Sigmoid colon (tissue), 7 donors: ENCODE results near the gene SPINK5. TPM values are rescaled to one million over a fixed set of nuclear protein-coding genes. Genes with fewer than 3 reads are reported as not detected.

Experiments
- DNase-seq: peaks from one replicate; pipeline ENCODE4 v3.0.0-alpha.2; 2019
- H3K27ac ChIP-seq, 4 donors: fragments of 200-600 bp; sonication (generic); one replicate each; pipeline ENCODE4 v1.5.1; 2016 to 2019; ENCODE audit warnings: mild to moderate bottlenecking in 1 of 4
- H3K27me3 ChIP-seq, 3 donors: fragments of 200-600 bp; sonication (generic); one replicate each; pipeline ENCODE4 v1.5.1; 2019; ENCODE audit warnings: mild to moderate bottlenecking in 1 of 3
- H3K36me3 ChIP-seq, 4 donors: fragments of 200-600 bp; sonication (generic); one replicate each; pipeline ENCODE4 v1.5.1; 2016 to 2019
- H3K4me1 ChIP-seq, 4 donors: fragments of 200-600 bp; sonication (generic); one replicate each; pipeline ENCODE4 v1.5.1; 2017 to 2019
- H3K4me3 ChIP-seq, 4 donors: fragments of 200-600 bp; sonication (generic); one replicate each; pipeline ENCODE4 v1.5.1; 2017 to 2019; ENCODE audit warnings: mild to moderate bottlenecking in 2 of 4, moderate library complexity in 1 of 4
- H3K9me3 ChIP-seq, 4 donors: fragments of 200-600 bp in 3 of 4; sonication (generic) in 3 of 4; one replicate each; pipeline versions ENCODE4 v1.5.1 to v1.6.1; 2013 to 2019
- EP300 ChIP-seq, 4 donors: sonication (generic); formaldehyde crosslinking; IDR thresholded peaks; one replicate each; pipeline ENCODE4 v1.6.1; 2017; ENCODE audit warnings: antibody characterized with exemption in 4 of 4
- POLR2A ChIP-seq, 2 donors: fragments of 450-650 bp; IDR thresholded peaks; one replicate each; pipeline ENCODE4 v1.6.1; 2016; ENCODE audit warnings: antibody characterized with exemption in 2 of 2, mild to moderate bottlenecking in 2 of 2, moderate library complexity in 2 of 2
- POLR2AphosphoS5 ChIP-seq, 4 donors: sonication (generic); formaldehyde crosslinking; IDR thresholded peaks; one replicate each; pipeline ENCODE4 v1.6.1; 2017; ENCODE audit warnings: antibody characterized with exemption in 4 of 4
- WGBS, 2 donors: extraction: QIAGEN DNeasy Blood & Tissue Kit; methylation state at CpG; one replicate each; pipeline ENCODE4 v1.1.7; 2013; 5-methylcytosine and 5-hydroxymethylcytosine counted together
- intact Hi-C: fragments of 100-400 bp; cut with DNase I; formaldehyde crosslinking; loops from one replicate; pipeline ENCODE4 v1.15.1; 2023
- polyA plus RNA-seq, 3 donors: library from polyadenylated mRNA; stranded (reverse); fragments of 200-250 nt; gene quantifications; one replicate each; pipeline ENCODE4 v1.2.3, GENCODE V29; 2013
- total RNA-seq, 4 donors: library from RNA; depleted of rRNA; stranded (reverse); fragments of >200 nt; gene quantifications; one replicate each; pipeline ENCODE4 v1.1.0, GENCODE V29; 2016
- TF ChIP-seq, protein P1 (sequence below), 4 experiments: fragments of 450-650 bp in 3 of 4; fragments of 200-600 bp in 1 of 4; IDR thresholded peaks; one replicate each; pipeline ENCODE4 v1.5.1; 2016 to 2019; ENCODE audit warnings: antibody characterized with exemption in 4 of 4, mild to moderate bottlenecking in 3 of 4, moderate library complexity in 2 of 4
- donor health status: healthy with polysubstance abuse.
- donor health status: Bipolar disorder and iron deficiency.
- donor health status: healthy.

The SPINK5 gene
- total and polyA plus RNA-seq, 7 donors, result 0.28 to 20.0 (median 16.9) TPM; not detected in 2

DNA sequence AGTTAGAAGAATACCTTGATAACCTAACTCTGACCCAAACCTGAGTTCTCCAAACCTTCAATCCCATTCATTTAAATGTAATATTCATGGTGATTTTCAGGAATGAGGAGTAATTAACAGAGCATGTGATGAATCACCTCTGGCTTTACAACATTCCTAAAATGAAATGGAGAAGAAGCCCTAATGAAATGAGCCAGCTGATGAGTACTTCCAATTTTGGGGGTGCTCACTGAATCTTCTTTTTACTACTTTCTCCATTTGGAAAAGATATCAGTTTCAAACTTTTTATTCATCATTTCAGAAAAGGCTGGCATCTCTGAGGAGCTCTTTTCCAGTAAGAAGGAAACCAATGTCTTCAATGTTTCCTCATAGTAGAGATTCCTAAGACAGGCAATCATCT lies 2.9 kb upstream of the SPINK5 start:
- H3K4me3 ChIP-seq, result no peak overlapping the region
- H3K36me3 ChIP-seq, result no peaks in the 10 kb centered on the region
- no peak overlapping the region for H3K27ac ChIP-seq
- H3K27me3 ChIP-seq, result no peaks in the 10 kb centered on the region
- intact Hi-C loops, result no loop called here
- TF ChIP-seq POLR2A (IDR thresholded peaks at IDR 0.05) (no peak), POLR2AphosphoS5 (IDR thresholded peaks at IDR 0.05) (no peak), EP300 (IDR thresholded peaks at IDR 0.05) (no peak)
- TF ChIP-seq, protein P1, sequence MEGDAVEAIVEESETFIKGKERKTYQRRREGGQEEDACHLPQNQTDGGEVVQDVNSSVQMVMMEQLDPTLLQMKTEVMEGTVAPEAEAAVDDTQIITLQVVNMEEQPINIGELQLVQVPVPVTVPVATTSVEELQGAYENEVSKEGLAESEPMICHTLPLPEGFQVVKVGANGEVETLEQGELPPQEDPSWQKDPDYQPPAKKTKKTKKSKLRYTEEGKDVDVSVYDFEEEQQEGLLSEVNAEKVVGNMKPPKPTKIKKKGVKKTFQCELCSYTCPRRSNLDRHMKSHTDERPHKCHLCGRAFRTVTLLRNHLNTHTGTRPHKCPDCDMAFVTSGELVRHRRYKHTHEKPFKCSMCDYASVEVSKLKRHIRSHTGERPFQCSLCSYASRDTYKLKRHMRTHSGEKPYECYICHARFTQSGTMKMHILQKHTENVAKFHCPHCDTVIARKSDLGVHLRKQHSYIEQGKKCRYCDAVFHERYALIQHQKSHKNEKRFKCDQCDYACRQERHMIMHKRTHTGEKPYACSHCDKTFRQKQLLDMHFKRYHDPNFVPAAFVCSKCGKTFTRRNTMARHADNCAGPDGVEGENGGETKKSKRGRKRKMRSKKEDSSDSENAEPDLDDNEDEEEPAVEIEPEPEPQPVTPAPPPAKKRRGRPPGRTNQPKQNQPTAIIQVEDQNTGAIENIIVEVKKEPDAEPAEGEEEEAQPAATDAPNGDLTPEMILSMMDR (IDR thresholded peaks at IDR 0.05), result no peak
- H3K4me1 ChIP-seq, result peaks cover 0 to 6% (median 0%) of the 10 kb centered on the region in 4 donors
- H3K9me3 ChIP-seq, result peaks cover 0 to 5% (median 3%) of the 10 kb centered on the region in 4 donors
- no peak for DNase-seq

DNA sequence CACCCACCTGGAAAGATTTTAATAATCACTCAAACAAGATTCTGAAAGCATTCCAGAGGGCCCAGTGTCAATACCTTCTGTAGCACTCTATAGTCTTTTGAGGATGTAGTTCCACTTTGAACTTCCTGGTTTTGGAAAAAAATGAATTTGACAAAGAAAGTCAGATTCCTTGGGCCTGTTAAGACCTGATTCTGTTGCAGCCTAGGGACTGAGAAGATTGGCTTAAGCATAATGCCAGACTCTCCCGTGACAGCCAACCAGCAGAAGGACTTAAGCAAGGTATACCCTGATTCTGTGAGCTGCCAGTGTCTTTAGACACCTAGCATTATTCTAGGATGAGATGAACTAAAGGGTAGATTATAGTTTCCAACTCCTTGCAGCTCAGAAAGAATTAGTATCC lies 6.8 kb downstream of the SPINK5 start:
- TF ChIP-seq POLR2AphosphoS5 (IDR thresholded peaks at IDR 0.05), result no peak
- no peak for DNase-seq
- no peak overlapping the region for H3K4me3 ChIP-seq
- no peaks in the 10 kb centered on the region for H3K9me3 ChIP-seq
- H3K4me1 ChIP-seq, result peaks cover 0 to under 1% (median 0%) of the 10 kb centered on the region in 4 donors
- 86 to 88% methylated on average over 1 of the region's 1 CpG for WGBS, 2 donors
- intact Hi-C loops, result no loop called here
- H3K27me3 ChIP-seq, result no peaks in the 10 kb centered on the region
- no peak overlapping the region for H3K27ac ChIP-seq
- no peaks in the 10 kb centered on the region for H3K36me3 ChIP-seq

DNA sequence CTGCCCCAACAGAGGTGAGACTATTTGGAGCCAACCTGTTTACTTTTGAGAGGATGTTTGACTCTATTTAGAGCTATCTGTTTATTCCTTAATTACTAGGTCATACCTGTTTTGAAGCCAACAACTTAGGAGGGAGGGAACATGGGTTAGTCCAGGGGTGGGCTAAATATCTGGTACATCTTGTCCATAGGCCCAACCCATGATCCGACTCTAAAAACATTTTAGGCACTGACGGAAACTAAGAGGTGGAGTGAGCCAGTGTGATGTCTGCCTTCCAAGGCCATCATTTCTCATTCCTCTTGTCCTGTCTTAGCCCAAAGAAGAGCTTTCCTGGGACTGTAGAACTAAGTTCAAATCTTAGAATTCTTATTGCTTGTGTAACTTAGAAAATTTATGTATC lies 8.4 kb downstream of the SPINK5 start:
- TF ChIP-seq, protein P1 (IDR thresholded peaks at IDR 0.05), result no peak
- TF ChIP-seq POLR2AphosphoS5 (IDR thresholded peaks at IDR 0.05) (no peak), POLR2A (IDR thresholded peaks at IDR 0.05) (no peak), EP300 (IDR thresholded peaks at IDR 0.05) (no peak)
- Histone ChIP-seq H3K9me3 (peaks cover 0 to 5% (median 0%) of the 10 kb centered on the region in 4 donors), H3K4me3 (no peak overlapping the region), H3K27ac (no peak overlapping the region), H3K27me3 (no peaks in the 10 kb centered on the region), H3K4me1 (no peaks in the 10 kb centered on the region), H3K36me3 (no peaks in the 10 kb centered on the region)
- WGBS, 2 donors, result 90 to 92% methylated on average over 2 of the region's 2 CpGs
- DNase-seq, result no peak
- intact Hi-C loops, result no loop called here

DNA sequence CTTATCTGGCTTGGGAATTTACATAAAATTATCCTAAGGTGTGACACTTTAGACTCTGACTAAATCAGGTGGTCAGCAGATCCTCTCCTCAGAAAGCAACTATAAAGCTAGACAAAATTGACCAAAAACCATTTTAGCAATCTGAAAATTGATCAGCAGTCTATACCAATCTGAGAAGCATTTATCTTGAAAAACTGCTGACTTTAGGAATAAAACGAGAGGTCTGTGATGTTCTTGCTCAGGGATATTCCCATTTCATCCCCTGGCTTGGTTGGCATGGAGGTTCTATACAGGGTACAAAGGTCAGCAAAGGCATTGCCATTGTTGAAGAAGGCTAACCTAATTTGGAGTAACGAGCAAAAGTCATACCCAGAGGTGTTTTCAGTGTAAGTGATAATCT lies 11.7 kb downstream of the SPINK5 start:
- TF ChIP-seq EP300 (IDR thresholded peaks at IDR 0.05) (no peak), POLR2A (IDR thresholded peaks at IDR 0.05) (no peak), POLR2AphosphoS5 (IDR thresholded peaks at IDR 0.05) (no peak)
- TF ChIP-seq, protein P1 (IDR thresholded peaks at IDR 0.05), result no peak
- Histone ChIP-seq H3K27me3 (no peaks in the 10 kb centered on the region), H3K4me3 (no peak overlapping the region), H3K36me3 (no peaks in the 10 kb centered on the region), H3K9me3 (peaks cover 0 to 5% (median 0%) of the 10 kb centered on the region in 4 donors), H3K27ac (no peak overlapping the region), H3K4me1 (no peaks in the 10 kb centered on the region)
- intact Hi-C loops, result no loop called here
- 83 to 87% methylated on average over 2 of the region's 2 CpGs for WGBS, 2 donors
- no peak for DNase-seq

DNA sequence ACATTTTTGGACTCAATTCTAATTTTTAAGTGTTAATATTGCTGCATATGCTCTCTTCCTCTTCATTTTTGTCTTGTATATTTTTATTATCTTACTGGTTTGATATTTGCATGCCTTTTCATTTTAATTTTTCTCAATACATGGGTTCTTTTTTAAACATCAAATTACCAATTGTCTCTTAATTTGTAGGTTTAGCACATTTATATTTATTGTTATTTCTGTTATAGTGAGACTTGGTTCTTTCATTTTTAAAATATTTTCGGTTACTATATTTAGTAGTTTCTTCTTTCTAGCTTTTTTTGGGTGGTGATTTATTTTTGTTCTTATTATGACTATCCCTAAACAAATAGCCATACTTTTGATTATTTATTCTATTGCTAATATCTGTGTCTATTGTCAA lies 19.4 kb downstream of the SPINK5 start:
- H3K36me3 ChIP-seq, result no peaks in the 10 kb centered on the region
- H3K4me3 ChIP-seq, result no peak overlapping the region
- H3K27ac ChIP-seq, result no peak overlapping the region
- no peaks in the 10 kb centered on the region for H3K27me3 ChIP-seq
- WGBS, 2 donors, result 85 to 94% methylated on average over 1 of the region's 1 CpG
- TF ChIP-seq POLR2A (IDR thresholded peaks at IDR 0.05) (no peak), POLR2AphosphoS5 (IDR thresholded peaks at IDR 0.05) (no peak), EP300 (IDR thresholded peaks at IDR 0.05) (no peak)
- TF ChIP-seq, protein P1 (IDR thresholded peaks at IDR 0.05), result no peak
- intact Hi-C loops, result no loop called here
- no peaks in the 10 kb centered on the region for H3K9me3 ChIP-seq
- DNase-seq, result no peak
- H3K4me1 ChIP-seq, result peaks cover 0 to 14% (median 1%) of the 10 kb centered on the region in 4 donors
